ENCODE results near the gene ABLIM2. TPM values are rescaled to one million over a fixed set of nuclear protein-coding genes. Genes with fewer than 3 reads are reported as not detected.
A peak's percentile ranks its signal among the peaks of the same experiment; 100 is the strongest.

The ABLIM2 gene
- total and polyA plus RNA-seq, 2 of the 13 experiments (the other 11 are each of a cell fraction or from before 2014, with no cell fraction given): 0.20 to 0.37 TPM

DNA sequence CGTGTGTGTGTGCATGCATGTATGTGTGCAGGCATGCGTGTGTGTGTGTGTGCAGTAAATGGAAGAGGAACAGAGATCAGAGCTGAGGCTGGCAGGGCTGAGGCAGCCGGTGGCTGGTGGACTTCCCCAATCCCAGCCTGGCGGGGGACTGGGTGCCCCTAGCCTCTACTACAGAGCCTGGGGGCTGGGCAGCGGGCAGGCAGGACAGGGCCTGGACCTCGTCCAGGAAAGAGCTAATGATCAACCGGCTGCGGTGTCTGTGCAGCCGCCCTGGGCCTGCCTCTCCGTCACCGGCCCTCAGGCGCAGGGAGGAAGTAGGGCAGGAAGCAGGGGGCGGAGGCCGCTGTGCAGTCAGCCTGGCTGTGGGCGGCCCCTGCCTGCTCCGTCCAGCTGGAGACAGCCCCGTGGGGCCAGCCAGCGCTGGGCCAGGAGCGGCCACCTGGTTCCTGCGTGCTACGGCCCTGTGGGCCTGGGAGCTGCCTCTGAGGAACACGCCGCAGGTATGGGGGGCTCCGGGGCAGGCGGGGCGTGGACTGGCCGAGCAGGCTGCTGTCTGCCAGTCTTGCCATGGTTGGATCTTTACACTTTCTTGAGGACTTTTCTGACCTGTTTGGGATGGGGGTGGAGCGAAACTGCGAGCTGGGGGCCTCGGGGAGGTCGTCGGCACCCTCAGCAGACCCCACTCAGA is 40.4 kb upstream of the ABLIM2 start, which contains the start of gene SH3TC1 (continued):
- peak; percentile 46; the same call in 1 of the 2 replicates for TF ChIP-seq ZBTB3 (CRISPR knock-in tag; IDR thresholded peaks at IDR 0.05; ENCODE audit: borderline replicate concordance, low read depth)
- no peak for TF ChIP-seq HNF4G (IDR thresholded peaks at IDR 0.05; ENCODE audit: borderline replicate concordance, low read depth, low read length)
- no peak for TF ChIP-seq HNF4G (CRISPR knock-in tag; IDR thresholded peaks at IDR 0.05; ENCODE audit: borderline replicate concordance, low read depth)
- peak; percentile 74 for TF ChIP-seq RARA (CRISPR knock-in tag; IDR thresholded peaks at IDR 0.05)
- TF ChIP-seq HMG20A (CRISPR knock-in tag; IDR thresholded peaks at IDR 0.05; ENCODE audit: borderline replicate concordance): peak; percentile 53; the same call in 1 of the 2 replicates
- TF ChIP-seq ZFYVE20 (CRISPR knock-in tag; IDR thresholded peaks at IDR 0.05; ENCODE audit: borderline replicate concordance, low read depth): no peak
- peak; percentile 98 for TF ChIP-seq ELF3 (CRISPR knock-in tag; IDR thresholded peaks at IDR 0.05)
- peak; percentile 83; the same call in 1 of the 2 replicates for TF ChIP-seq AKAP8 (CRISPR knock-in tag; IDR thresholded peaks at IDR 0.05)
- peak; percentile 73; the same call in 1 of the 2 replicates for TF ChIP-seq MYC (CRISPR knock-in tag; IDR thresholded peaks at IDR 0.05; ENCODE audit: borderline replicate concordance)
- TF ChIP-seq KLF15 (CRISPR knock-in tag; IDR thresholded peaks at IDR 0.05; ENCODE audit: borderline replicate concordance): no peak; the same call in 1 of the 2 replicates
- TF ChIP-seq MTA1 (CRISPR knock-in tag; IDR thresholded peaks at IDR 0.05; ENCODE audit: borderline replicate concordance): no peak; the same call in 1 of the 2 replicates
- no peak for TF ChIP-seq ZNF839 (CRISPR knock-in tag; IDR thresholded peaks at IDR 0.05; ENCODE audit: borderline replicate concordance)
- TF ChIP-seq DNMT3B (CRISPR knock-in tag; conservative IDR thresholded peaks at IDR 0.05): no peak
- TF ChIP-seq ARHGAP35 (CRISPR knock-in tag; IDR thresholded peaks at IDR 0.05; ENCODE audit: borderline replicate concordance): no peak; the same call in 1 of the 2 replicates
- peak; percentile 88 for TF ChIP-seq ELF1 (CRISPR knock-in tag; IDR thresholded peaks at IDR 0.05)
- no peak for TF ChIP-seq ZKSCAN1 (IDR thresholded peaks at IDR 0.05; ENCODE audit: low read length)
- peak; percentile 91 for TF ChIP-seq ZNF878 (CRISPR knock-in tag; IDR thresholded peaks at IDR 0.05)
- TF ChIP-seq CENPT (CRISPR knock-in tag; IDR thresholded peaks at IDR 0.05; ENCODE audit: low read depth): no peak
- peak; percentile 62 for TF ChIP-seq MEF2D (CRISPR knock-in tag; IDR thresholded peaks at IDR 0.05)
- TF ChIP-seq, protein P1, sequence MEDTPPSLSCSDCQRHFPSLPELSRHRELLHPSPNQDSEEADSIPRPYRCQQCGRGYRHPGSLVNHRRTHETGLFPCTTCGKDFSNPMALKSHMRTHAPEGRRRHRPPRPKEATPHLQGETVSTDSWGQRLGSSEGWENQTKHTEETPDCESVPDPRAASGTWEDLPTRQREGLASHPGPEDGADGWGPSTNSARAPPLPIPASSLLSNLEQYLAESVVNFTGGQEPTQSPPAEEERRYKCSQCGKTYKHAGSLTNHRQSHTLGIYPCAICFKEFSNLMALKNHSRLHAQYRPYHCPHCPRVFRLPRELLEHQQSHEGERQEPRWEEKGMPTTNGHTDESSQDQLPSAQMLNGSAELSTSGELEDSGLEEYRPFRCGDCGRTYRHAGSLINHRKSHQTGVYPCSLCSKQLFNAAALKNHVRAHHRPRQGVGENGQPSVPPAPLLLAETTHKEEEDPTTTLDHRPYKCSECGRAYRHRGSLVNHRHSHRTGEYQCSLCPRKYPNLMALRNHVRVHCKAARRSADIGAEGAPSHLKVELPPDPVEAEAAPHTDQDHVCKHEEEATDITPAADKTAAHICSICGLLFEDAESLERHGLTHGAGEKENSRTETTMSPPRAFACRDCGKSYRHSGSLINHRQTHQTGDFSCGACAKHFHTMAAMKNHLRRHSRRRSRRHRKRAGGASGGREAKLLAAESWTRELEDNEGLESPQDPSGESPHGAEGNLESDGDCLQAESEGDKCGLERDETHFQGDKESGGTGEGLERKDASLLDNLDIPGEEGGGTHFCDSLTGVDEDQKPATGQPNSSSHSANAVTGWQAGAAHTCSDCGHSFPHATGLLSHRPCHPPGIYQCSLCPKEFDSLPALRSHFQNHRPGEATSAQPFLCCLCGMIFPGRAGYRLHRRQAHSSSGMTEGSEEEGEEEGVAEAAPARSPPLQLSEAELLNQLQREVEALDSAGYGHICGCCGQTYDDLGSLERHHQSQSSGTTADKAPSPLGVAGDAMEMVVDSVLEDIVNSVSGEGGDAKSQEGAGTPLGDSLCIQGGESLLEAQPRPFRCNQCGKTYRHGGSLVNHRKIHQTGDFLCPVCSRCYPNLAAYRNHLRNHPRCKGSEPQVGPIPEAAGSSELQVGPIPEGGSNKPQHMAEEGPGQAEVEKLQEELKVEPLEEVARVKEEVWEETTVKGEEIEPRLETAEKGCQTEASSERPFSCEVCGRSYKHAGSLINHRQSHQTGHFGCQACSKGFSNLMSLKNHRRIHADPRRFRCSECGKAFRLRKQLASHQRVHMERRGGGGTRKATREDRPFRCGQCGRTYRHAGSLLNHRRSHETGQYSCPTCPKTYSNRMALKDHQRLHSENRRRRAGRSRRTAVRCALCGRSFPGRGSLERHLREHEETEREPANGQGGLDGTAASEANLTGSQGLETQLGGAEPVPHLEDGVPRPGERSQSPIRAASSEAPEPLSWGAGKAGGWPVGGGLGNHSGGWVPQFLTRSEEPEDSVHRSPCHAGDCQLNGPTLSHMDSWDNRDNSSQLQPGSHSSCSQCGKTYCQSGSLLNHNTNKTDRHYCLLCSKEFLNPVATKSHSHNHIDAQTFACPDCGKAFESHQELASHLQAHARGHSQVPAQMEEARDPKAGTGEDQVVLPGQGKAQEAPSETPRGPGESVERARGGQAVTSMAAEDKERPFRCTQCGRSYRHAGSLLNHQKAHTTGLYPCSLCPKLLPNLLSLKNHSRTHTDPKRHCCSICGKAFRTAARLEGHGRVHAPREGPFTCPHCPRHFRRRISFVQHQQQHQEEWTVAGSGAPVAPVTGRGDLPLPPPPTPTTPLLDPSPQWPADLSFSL (CRISPR knock-in tag; IDR thresholded peaks at IDR 0.05): no peak
- no peak for TF ChIP-seq ZNF850 (CRISPR knock-in tag; conservative IDR thresholded peaks at IDR 0.05)
- TF ChIP-seq, protein P2, sequence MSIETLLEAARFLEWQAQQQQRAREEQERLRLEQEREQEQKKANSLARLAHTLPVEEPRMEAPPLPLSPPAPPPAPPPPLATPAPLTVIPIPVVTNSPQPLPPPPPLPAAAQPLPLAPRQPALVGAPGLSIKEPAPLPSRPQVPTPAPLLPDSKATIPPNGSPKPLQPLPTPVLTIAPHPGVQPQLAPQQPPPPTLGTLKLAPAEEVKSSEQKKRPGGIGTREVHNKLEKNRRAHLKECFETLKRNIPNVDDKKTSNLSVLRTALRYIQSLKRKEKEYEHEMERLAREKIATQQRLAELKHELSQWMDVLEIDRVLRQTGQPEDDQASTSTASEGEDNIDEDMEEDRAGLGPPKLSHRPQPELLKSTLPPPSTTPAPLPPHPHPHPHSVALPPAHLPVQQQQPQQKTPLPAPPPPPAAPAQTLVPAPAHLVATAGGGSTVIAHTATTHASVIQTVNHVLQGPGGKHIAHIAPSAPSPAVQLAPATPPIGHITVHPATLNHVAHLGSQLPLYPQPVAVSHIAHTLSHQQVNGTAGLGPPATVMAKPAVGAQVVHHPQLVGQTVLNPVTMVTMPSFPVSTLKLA (IDR thresholded peaks at IDR 0.05): 0 out of 2 replicates have a peak, but pooled peaks have one; percentile 12
- no peak for TF ChIP-seq NFYB (CRISPR knock-in tag; IDR thresholded peaks at IDR 0.05)

Measured in HepG2 (cell line).